ENCODE data around the gene FCHSD2. TPM values are rescaled to one million over a fixed set of nuclear protein-coding genes. Genes with fewer than 3 reads are reported as not detected.
"Not testable (repeated sequence)": the region's sequence is repeated elsewhere in the genome, so short reads cannot be mapped to it uniquely, and the experiment has no call there.

The FCHSD2 gene
- total RNA-seq, 1 experiment from 2014 or later: 4.1 TPM

DNA sequence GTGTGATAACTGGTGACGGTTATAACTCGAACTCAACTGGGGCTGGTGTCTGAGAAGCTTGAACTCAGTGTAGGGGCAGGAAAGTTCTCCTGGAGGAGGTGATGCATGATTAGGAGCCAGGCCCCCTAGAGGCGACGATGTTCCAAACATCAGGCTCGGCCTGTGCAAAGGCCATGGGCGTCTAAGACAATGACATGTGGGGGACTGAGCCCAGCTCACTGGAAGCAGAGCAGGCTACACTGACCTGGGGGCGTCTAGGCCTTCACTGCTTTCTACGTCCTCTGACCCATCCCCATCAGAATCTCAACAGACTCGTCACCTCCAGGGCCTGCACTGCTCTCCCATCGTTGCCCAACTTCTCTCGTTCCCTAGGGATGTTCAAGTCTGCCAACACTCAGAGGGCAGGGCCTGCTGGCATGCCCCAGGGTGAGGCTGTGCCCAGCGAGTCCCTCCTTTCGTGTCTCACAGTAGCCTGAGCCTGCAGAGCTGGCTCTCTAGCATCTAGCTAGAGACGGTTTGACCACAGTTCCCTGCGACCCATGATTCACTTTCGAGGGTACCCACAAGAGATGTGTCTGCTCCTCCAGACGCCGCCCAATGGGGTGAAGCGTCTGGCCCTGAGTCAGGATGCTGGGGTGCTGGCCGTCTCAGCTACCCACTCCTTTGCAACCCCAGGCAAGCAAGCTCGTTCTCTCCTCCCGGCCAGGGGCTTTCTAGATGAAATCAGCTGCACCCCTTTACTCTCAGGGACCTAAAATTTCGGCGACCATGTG is 329.0 kb downstream of the FCHSD2 start:
- peak; percentile 73 for DNase-seq (ENCODE audit: extremely low read depth, low read depth)

- DNase-seq (ENCODE audit: extremely low read depth, low read depth): no peak
Measured at GRCh38 chr11:72812604-72812966, 329.5 kb downstream of the FCHSD2 start.

GRCh38 chr11:72811686-72812085 is 330.4 kb downstream of the FCHSD2 start:
- DNase-seq (ENCODE audit: extremely low read depth, low read depth): not testable (repeated sequence)

- peak; percentile 56 for DNase-seq (ENCODE audit: extremely low read depth, low read depth)
Measured at GRCh38 chr11:72808331-72808798, 333.8 kb downstream of the FCHSD2 start.

- no peak for DNase-seq (ENCODE audit: extremely low read depth, low read depth)
Measured at GRCh38 chr11:72807792-72808191, 334.3 kb downstream of the FCHSD2 start.

- peak; percentile 69 for DNase-seq (ENCODE audit: extremely low read depth, low read depth)
Measured at GRCh38 chr11:72807021-72807693, 335.0 kb downstream of the FCHSD2 start.

GRCh38 chr11:72806378-72806777 is 335.7 kb downstream of the FCHSD2 start:
- DNase-seq (ENCODE audit: extremely low read depth, low read depth): not testable (repeated sequence)

GRCh38 chr11:72805216-72805615 is 336.9 kb downstream of the FCHSD2 start:
- DNase-seq (ENCODE audit: extremely low read depth, low read depth): no peak

DNA sequence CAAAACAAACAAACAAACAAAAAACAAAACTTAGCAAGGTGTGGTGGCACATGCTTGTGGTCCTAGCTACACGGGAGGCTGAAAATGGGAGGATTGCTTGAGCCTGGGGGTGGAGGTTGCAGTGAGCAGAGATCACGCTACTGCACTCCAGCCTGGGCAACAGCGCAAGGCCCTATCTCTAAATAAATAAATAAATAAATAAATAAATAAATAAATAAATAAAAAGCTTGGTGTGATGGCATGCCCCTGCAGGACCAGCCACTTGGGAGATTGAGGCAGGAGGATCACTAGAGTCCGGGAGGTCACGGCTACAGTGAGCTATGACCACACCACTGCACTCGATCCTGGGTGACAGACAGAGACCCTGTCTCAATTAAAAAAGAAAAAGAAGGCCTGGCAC is 339.3 kb downstream of the FCHSD2 start:
- no peak for DNase-seq (ENCODE audit: extremely low read depth, low read depth)

- DNase-seq (ENCODE audit: extremely low read depth, low read depth): no peak
Measured at GRCh38 chr11:72799441-72799840, 342.7 kb downstream of the FCHSD2 start.

DNA sequence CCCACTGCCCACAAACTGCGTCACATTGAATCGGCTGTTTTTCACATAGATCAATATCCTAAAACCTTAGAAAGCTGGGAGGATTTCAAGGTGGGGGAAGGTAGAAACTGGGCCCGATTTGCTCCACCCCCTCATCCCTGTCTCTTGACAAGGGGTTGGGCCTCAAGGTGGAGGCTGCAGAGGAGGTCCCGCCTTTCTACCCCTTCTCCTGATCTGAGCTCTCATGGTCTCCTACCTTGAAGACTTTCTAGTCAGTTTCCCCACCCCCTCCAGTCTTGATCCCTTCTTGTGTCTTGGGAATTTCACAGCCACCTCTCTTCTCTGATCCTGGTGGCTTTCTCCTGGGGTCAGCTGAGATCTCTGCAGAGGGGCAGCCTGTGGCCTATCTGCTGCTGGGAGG is 343.8 kb downstream of the FCHSD2 start:
- no peak for DNase-seq (ENCODE audit: extremely low read depth, low read depth)

DNA sequence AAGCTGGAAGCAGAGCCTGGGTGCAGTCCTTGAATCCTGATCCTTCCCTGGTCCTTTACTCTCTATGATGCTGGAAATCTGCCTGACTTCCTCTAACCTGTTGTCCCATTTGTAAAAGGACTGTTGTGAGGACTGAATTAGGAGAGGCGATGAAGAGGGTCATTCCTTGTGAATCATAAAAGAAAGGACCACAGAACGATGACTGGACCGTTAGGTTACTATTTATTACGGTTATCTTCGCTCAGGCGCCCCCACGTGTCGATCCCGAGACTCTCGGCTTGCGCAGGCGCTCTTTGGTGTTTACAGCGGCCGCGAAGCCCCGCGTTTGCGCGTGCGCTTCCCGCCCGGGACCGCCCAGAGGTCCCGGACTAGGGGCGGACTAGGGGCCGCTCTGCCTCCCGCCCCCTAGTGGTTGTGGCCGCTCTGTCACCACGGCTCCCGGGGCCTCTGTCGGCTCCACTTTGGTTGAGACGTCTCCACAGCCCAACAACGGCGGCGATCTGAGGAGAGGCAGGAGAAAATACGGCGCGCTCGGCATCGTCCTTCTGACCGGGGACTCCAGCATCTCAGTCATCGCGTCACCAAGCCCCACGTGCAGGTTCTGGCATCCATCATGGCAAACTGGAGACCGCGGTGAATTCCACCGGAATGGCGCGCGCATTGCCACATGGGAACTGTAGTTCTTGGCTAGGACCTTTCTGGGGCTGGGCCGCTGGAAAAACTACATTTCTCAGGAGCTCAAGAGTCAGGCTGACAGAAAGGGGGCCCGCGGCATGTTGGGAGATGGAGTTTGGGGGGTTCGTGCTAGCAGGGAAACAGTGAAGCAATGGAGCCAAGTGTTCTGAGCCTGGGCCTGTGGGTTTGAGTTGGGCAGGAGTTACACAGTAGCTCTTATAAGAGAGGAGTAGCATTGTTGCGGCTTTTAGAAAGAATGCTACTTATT is 348.4 kb downstream of the FCHSD2 start, which contains the start of gene STARD10:
STARD10 (minus strand) TSS at position 623 of the 943 bp plus-strand sequence. CDS start 12,866 bp downstream, outside the sequence.
- DNase-seq (ENCODE audit: extremely low read depth, low read depth): peak; percentile 89

- DNase-seq (ENCODE audit: extremely low read depth, low read depth): no peak
Measured at GRCh38 chr11:72793076-72793424, 349.1 kb downstream of the FCHSD2 start.

GRCh38 chr11:72792437-72793021 is 349.6 kb downstream of the FCHSD2 start:
- DNase-seq (ENCODE audit: extremely low read depth, low read depth): no peak

GRCh38 chr11:72791228-72791627 is 350.9 kb downstream of the FCHSD2 start:
- not testable (repeated sequence) for DNase-seq (ENCODE audit: extremely low read depth, low read depth)

- DNase-seq (ENCODE audit: extremely low read depth, low read depth): no peak
Measured at GRCh38 chr11:72789493-72790131, 352.5 kb downstream of the FCHSD2 start.

DNA sequence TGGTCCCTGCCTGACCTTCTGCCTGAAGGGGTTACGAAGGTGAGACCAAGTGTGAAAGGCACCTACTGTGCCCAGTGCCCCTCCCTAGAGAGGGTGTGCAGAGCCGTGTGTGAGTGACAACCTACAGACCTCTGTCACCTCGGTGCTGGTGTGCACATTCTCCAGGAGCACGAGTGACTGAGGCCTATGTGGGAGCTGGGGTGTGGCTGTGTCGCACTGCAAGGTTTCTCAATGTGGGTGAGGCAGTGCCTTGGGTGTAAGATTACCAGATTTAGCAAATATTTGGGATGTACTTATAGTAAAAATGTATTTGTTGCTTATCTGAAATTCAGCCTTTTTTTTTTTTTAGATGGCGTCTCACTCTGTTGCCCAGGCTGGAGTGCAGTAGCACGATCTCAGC is 353.9 kb downstream of the FCHSD2 start:
- DNase-seq (ENCODE audit: extremely low read depth, low read depth): no peak

DNA sequence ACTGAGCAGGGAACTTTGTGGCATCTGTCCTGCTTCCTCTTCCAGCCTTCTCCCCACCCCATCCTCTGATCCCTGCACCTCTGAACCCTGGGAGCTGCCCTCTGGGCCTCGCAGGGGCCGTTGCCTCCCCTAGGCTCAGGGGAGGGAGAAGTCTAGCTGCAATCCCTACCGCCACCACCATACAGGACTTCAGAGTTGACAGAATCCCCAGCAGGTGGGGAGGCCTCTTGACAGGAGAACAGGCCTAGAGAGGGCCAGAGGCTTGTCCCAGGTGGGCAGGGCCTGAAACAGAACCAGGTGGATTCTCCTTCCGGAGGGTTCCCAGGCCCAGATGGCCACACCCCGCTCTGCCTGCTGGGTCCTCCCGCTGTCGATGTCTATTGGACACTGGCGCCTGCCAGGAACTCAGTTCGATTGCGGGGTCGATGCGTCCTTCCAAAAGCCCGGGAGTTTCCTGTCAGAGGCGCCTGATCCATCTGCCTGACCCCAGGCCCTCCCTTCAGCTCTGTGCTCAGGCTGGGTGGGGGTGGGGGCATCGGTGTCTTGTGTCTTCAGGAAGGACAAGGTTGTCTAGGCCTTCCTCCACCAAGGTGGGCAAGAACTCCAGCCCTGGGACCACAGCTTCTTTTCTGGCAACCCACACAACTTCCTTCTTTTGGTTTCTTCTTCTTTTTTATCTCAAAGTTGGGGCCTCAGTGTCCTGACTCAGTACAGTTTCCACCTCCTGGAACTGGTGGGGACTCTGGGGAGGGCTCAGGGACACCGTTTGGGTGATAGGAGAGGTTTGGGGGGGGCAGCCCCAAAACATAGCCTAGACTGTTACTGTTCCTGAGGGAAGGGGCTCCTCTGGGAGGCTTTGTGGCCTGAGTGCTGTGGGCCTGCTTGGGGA is 354.7 kb downstream of the FCHSD2 start:
- DNase-seq (ENCODE audit: extremely low read depth, low read depth): no peak
